ENCODE results near the gene STBD1.

STBD1 gene

DNA sequence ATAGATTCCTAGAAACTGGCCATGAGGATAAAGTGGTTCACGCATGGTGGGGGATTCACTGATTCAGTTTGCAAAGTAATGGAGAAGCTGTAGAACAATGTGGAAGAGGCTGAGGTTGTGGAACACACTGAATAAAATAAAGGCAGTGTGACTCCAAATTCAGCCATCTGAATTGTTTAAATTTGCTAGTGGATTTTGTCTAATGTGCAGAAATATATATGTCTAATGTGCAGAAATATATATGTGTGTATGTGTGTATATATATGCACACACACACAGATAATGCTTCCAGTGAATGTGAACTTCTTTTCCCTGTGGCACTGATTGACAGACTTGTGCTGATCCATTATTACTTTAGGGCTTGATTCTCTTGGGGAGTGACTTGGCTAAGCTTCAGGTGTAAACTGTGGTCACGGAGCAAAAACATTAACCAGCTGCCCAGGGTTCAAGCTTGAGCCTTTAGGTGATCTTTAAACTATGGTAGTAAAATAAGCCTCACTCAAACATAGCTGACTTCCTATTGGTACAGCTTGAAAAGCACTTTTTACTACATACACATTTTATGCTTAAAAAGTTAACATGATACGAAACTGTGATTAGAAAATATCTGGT, 3.5 kb downstream of the STBD1 start:
- DNase-seq: no peak
- Mint-ChIP-seq H3K4me3 (no peak overlapping the region), H3K36me3 (ENCODE audit: low read depth) (peaks cover 20% of the 10 kb centered on the region), H3K27me3 (ENCODE audit: low read depth, poor library complexity) (peaks cover 20% of the 10 kb centered on the region), H3K9me3 (peaks cover 7% of the 10 kb centered on the region), H3K27ac (no peak overlapping the region), H3K4me1 (peaks cover 30% of the 10 kb centered on the region)
- no peak for TF ChIP-seq CTCF (IDR thresholded peaks at IDR 0.05)

DNA sequence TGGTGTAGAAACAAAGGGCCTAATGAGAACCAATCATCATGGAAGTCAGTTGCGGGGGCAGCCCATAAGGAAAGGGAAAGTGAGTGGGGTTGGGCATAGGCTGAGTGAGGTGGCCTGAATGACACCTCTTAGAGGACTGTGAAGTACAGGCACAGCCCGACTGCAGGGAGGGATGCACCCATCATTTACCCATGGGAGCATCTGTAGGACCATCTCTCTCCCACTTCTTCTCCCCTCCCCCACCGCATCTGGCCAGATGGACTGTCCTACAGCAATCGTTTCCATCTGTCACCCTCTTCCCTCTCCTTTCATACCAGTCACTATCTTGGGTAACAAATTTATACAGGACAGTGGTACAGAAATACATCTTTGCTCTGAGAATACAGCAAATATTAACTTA, 4.2 kb downstream of the STBD1 start:
- TF ChIP-seq CTCF (IDR thresholded peaks at IDR 0.05): no peak
- H3K36me3 Mint-ChIP-seq (ENCODE audit: low read depth): peaks cover 20% of the 10 kb centered on the region
- H3K9me3 Mint-ChIP-seq: peaks cover 13% of the 10 kb centered on the region
- H3K4me1 Mint-ChIP-seq: peaks cover 24% of the 10 kb centered on the region
- no peak overlapping the region for H3K27ac Mint-ChIP-seq
- no peak overlapping the region for H3K4me3 Mint-ChIP-seq
- peaks cover 14% of the 10 kb centered on the region for H3K27me3 Mint-ChIP-seq (ENCODE audit: low read depth, poor library complexity)
- DNase-seq: no peak

- H3K9me3 Mint-ChIP-seq: peaks cover 25% of the 10 kb centered on the region
- H3K36me3 Mint-ChIP-seq (ENCODE audit: low read depth): peaks cover 20% of the 10 kb centered on the region
- no peak for DNase-seq
- H3K4me1 Mint-ChIP-seq: peaks cover 23% of the 10 kb centered on the region
- TF ChIP-seq CTCF (IDR thresholded peaks at IDR 0.05): no peak
- peak overlapping the region; percentile 85 for H3K27ac Mint-ChIP-seq
- no peak overlapping the region for H3K4me3 Mint-ChIP-seq
- H3K27me3 Mint-ChIP-seq (ENCODE audit: low read depth, poor library complexity): peaks cover 14% of the 10 kb centered on the region
Observed at GRCh38 chr4:76311896-76312331, 5.4 kb downstream of the STBD1 start.

DNA sequence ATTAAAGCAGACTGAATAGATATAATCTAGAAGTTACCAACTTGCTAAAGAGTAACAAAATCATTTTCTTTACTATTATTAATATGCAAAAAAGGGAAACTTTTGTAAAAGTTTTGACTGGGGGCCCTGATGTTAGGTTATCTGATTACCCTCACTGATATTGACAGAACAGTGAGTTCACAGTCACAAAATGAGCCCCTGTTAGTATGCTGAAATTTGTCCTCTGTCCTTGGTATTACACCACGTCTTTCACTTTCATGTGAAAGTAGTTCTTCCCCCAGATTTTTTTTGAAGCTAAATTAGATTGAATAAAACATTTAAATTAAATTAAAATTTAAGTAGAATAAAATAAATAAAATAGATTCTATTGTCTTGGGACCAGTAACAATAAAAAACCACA, 5.9 kb downstream of the STBD1 start:
- Mint-ChIP-seq H3K4me3 (no peak overlapping the region), H3K4me1 (peaks cover 23% of the 10 kb centered on the region), H3K9me3 (peaks cover 31% of the 10 kb centered on the region), H3K27me3 (ENCODE audit: low read depth, poor library complexity) (peaks cover 14% of the 10 kb centered on the region), H3K27ac (no peak overlapping the region), H3K36me3 (ENCODE audit: low read depth) (peaks cover 20% of the 10 kb centered on the region)
- DNase-seq: no peak
- TF ChIP-seq CTCF (IDR thresholded peaks at IDR 0.05): no peak

GRCh38 chr4:76313547-76313946, 7.0 kb downstream of the STBD1 start:
- H3K27ac Mint-ChIP-seq: no peak overlapping the region
- H3K9me3 Mint-ChIP-seq: peaks cover 41% of the 10 kb centered on the region
- peaks cover 19% of the 10 kb centered on the region for H3K36me3 Mint-ChIP-seq (ENCODE audit: low read depth)
- DNase-seq: no peak
- no peak for TF ChIP-seq CTCF (IDR thresholded peaks at IDR 0.05)
- peaks cover 21% of the 10 kb centered on the region for H3K4me1 Mint-ChIP-seq
- peaks cover 7% of the 10 kb centered on the region for H3K27me3 Mint-ChIP-seq (ENCODE audit: low read depth, poor library complexity)
- H3K4me3 Mint-ChIP-seq: no peak overlapping the region

DNA sequence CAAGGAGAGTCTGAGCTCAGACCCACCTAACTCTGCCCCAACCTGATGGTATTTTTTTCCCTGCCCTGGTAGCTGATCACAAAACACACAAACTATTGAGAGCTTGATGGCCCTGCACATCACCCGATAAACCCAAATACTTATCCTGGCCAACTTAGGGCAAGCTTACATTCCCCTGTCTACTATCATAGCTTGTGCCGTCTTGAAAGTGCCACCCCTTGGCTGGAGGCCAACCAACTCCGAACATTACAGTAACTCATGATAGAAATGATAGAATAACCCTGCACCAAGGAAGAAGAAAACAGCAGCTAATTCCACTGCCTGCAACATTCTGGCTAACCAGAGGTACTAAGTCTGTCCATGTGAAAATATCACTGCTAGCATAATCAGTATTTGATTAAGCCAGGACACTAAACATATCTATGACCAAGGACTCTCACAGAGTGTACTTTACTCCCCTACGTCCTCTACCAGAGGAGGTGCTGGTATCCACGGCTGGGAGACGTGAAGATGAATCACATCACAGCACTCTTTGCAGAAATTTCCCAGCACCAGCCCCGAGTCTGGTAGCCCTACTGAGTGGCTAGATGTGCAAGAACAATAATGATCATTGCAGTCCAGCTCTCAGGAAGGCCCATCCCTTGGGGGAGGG, 8.9 kb downstream of the STBD1 start:
- peaks cover 55% of the 10 kb centered on the region for H3K9me3 Mint-ChIP-seq

More for the DNA sequence above, 8.9 kb downstream of the STBD1 start:
- Mint-ChIP-seq H3K4me3 (no peak overlapping the region), H3K27ac (no peak overlapping the region), H3K27me3 (ENCODE audit: low read depth, poor library complexity) (peaks cover 10% of the 10 kb centered on the region), H3K36me3 (ENCODE audit: low read depth) (peaks cover 4% of the 10 kb centered on the region), H3K4me1 (peaks cover 8% of the 10 kb centered on the region)
- no peak for DNase-seq
- no peak for TF ChIP-seq CTCF (IDR thresholded peaks at IDR 0.05)
